IMR-90 (cell line): ENCODE results near the gene RFX1. TPM values are rescaled to one million over a fixed set of nuclear protein-coding genes. Genes with fewer than 3 reads are reported as not detected.

Experiments used
- ATAC-seq: fragments of 200-7000 bp; cut with Tn5 transposase; 2 replicates; pipeline ENCODE4 v1.9.1; 2020; ENCODE audit warnings: low read depth, mild to moderate bottlenecking, moderate library complexity
- BruUV-seq: library from RNA; stranded (reverse); fragments of 400-500 nt; replicated peaks from 2 replicates; lab custom pipeline; 2021; lab: Mats Ljungman, UMichigan
- CTCF ChIA-PET: fragments of 300-600 bp; formaldehyde crosslinking; extraction: SDS; loops from one replicate; lab custom pipeline; 2021; ENCODE audit warnings: antibody characterized with exemption; lab: Yijun Ruan, JAX
- POLR2A ChIA-PET: fragments of 300-600 bp; sonication (Branson Sonifier 250); formaldehyde crosslinking; loops from one replicate; lab custom pipeline; 2022; ENCODE audit warnings: antibody characterized with exemption; ENCODE audit not compliant: unreplicated experiment; lab: Charles Lee
- DNase-seq: peaks from one replicate; pipeline ENCODE4 v3.0.0; 2013
- H2AFZ ChIP-seq: replicated peaks from 2 replicates; pipeline ENCODE3; 2013; ENCODE audit warnings: low read length, mild to moderate bottlenecking; ENCODE audit not compliant: poor library complexity
- H2AK5ac ChIP-seq: 2 replicates; pipeline ENCODE4 v1.6.1; 2013; ENCODE audit warnings: low read depth, low read length, inconsistent platforms
- H2AK9ac ChIP-seq: replicated peaks from 2 replicates; pipeline ENCODE3; 2013; ENCODE audit warnings: mild to moderate bottlenecking, low read depth, low read length, moderate library complexity; ENCODE audit not compliant: poor library complexity
- H2BK120ac ChIP-seq: 2 replicates; pipeline ENCODE4 v1.6.1; 2013; ENCODE audit warnings: low read depth, low read length, inconsistent platforms
- H2BK15ac ChIP-seq: 3 replicates; pipeline ENCODE4 v1.6.1; 2013; ENCODE audit warnings: low read depth, low read length, inconsistent platforms
- H2BK20ac ChIP-seq: 2 replicates; pipeline ENCODE4 v1.6.1; 2013; ENCODE audit warnings: low read depth, mild to moderate bottlenecking, inconsistent platforms, low read length, moderate library complexity
- H2BK5ac ChIP-seq: 2 replicates; pipeline ENCODE4 v1.6.1; 2013; ENCODE audit warnings: mild to moderate bottlenecking, low read depth, low read length, inconsistent platforms; ENCODE audit not compliant: poor library complexity, severe bottlenecking
- H3K14ac ChIP-seq: replicated peaks from 2 replicates; pipeline ENCODE4 v1.6.1; 2013; ENCODE audit warnings: low read depth, low read length, inconsistent platforms
- H3K18ac ChIP-seq: 2 replicates; pipeline ENCODE4 v1.6.1; 2013; ENCODE audit warnings: low read depth, low read length, control low read depth
- H3K23ac ChIP-seq: 2 replicates; pipeline ENCODE4 v1.6.1; 2013; ENCODE audit warnings: low read depth, low read length, inconsistent platforms
- H3K27ac ChIP-seq: 2 replicates; pipeline ENCODE4 v1.5.1; 2013; ENCODE audit warnings: mild to moderate bottlenecking, control low read depth, low read length; ENCODE audit not compliant: insufficient read depth
- H3K27me3 ChIP-seq: 2 replicates; pipeline ENCODE4 v1.6.1; 2013; ENCODE audit warnings: low read length; ENCODE audit not compliant: control insufficient read depth, insufficient read depth
- H3K36me3 ChIP-seq: 2 replicates; pipeline ENCODE4 v1.6.1; 2013; ENCODE audit warnings: low read length, mixed read lengths; ENCODE audit not compliant: control insufficient read depth, insufficient read depth
- H3K4ac ChIP-seq: 2 replicates; pipeline ENCODE4 v1.6.1; 2013; ENCODE audit warnings: low read depth, low read length, inconsistent platforms
- H3K4me1 ChIP-seq: 2 replicates; pipeline ENCODE4 v1.6.1; 2013; ENCODE audit warnings: low read length, mixed read lengths; ENCODE audit not compliant: control insufficient read depth, insufficient read depth
- H3K4me2 ChIP-seq: 2 replicates; pipeline ENCODE4 v1.6.1; 2013; ENCODE audit warnings: low read depth, mild to moderate bottlenecking, control low read depth, low read length, moderate library complexity
- H3K4me3 ChIP-seq: 2 replicates; pipeline ENCODE4 v1.5.1; 2013; ENCODE audit warnings: low read depth, mild to moderate bottlenecking, control low read depth, low read length, moderate library complexity; ENCODE audit not compliant: insufficient read depth
- H3K56ac ChIP-seq: 2 replicates; pipeline ENCODE4 v1.6.1; 2013; ENCODE audit warnings: low read length, inconsistent platforms; ENCODE audit not compliant: insufficient read depth; ENCODE audit errors: extremely low read depth
- H3K79me1 ChIP-seq, 2 experiments: 2 replicates each; pipeline ENCODE4 v1.6.1; 2013; ENCODE audit warnings: low read length in 2 of 2, inconsistent platforms in 1 of 2, low read depth in 1 of 2
- H3K9ac ChIP-seq: 2 replicates; pipeline ENCODE4 v1.6.1; 2013; ENCODE audit warnings: low read depth, low read length, control low read depth
- H3K9me1 ChIP-seq: 2 replicates; pipeline ENCODE4 v1.6.1; 2013; ENCODE audit warnings: low read length, inconsistent platforms; ENCODE audit not compliant: insufficient read depth
- H3K9me3 ChIP-seq: 2 replicates; pipeline ENCODE4 v1.6.1; 2013; ENCODE audit warnings: low read length; ENCODE audit not compliant: control insufficient read depth, insufficient read depth
- H4K20me1 ChIP-seq: 2 replicates; pipeline ENCODE4 v1.6.1; 2013; ENCODE audit warnings: low read length, inconsistent platforms; ENCODE audit not compliant: insufficient read depth
- H4K5ac ChIP-seq: 2 replicates; pipeline ENCODE4 v1.6.1; 2013; ENCODE audit warnings: mild to moderate bottlenecking, low read depth, low read length, control low read depth
- H4K8ac ChIP-seq, 2 experiments: 2 replicates each; pipeline ENCODE4 v1.6.1; 2013; ENCODE audit warnings: low read depth in 2 of 2, low read length in 2 of 2, control low read depth in 1 of 2, inconsistent platforms in 1 of 2
- H4K91ac ChIP-seq: 2 replicates; pipeline ENCODE4 v1.6.1; 2013; ENCODE audit warnings: low read depth, low read length, inconsistent platforms; ENCODE audit not compliant: insufficient read depth
- CEBPB ChIP-seq: IDR thresholded peaks from 2 replicates; pipeline ENCODE4 v1.6.1; 2012; ENCODE audit warnings: low read depth, low read length, improper control_type of control experiment
- CHD1 ChIP-seq: IDR thresholded peaks from 2 replicates; pipeline ENCODE4 v1.6.1; 2012; ENCODE audit warnings: low read depth, low read length, improper control_type of control experiment
- FOS ChIP-seq: fragments of 150-350 bp; IDR thresholded peaks from 2 replicates; pipeline ENCODE4 v1.6.1; 2016; ENCODE audit warnings: low read depth, low read length
- MAZ ChIP-seq: IDR thresholded peaks from 2 replicates; pipeline ENCODE4 v1.6.1; 2012; ENCODE audit warnings: low read depth, mild to moderate bottlenecking, low read length, improper control_type of control experiment, moderate library complexity, borderline replicate concordance
- RAD21 ChIP-seq: IDR thresholded peaks from 2 replicates; pipeline ENCODE4 v1.6.1; 2012; ENCODE audit warnings: low read length, improper control_type of control experiment
- RCOR1 ChIP-seq: IDR thresholded peaks from 2 replicates; pipeline ENCODE4 v1.6.1; 2012; ENCODE audit warnings: mild to moderate bottlenecking, low read length, improper control_type of control experiment; ENCODE audit not compliant: insufficient replicate concordance
- RFX5 ChIP-seq: IDR thresholded peaks from 2 replicates; pipeline ENCODE4 v1.8.0; 2012; ENCODE audit warnings: low read depth, mild to moderate bottlenecking, low read length, moderate library complexity
- SMC3 ChIP-seq: fragments of 150-350 bp; IDR thresholded peaks from 2 replicates; pipeline ENCODE4 v1.6.1; 2016; ENCODE audit warnings: low read depth, mild to moderate bottlenecking, antibody characterized with exemption, low read length, moderate library complexity
- WGBS, 2 experiments: methylation state at CpG; one replicate each; pipeline versions ENCODE4 v1.1.5 to v1.1.7; 2013; ENCODE audit warnings: missing lambda C conversion rate in 2 of 2; ENCODE audit not compliant: insufficient read length in 1 of 2; ENCODE audit errors: extremely low coverage in 2 of 2; 5-methylcytosine and 5-hydroxymethylcytosine counted together
- dilution Hi-C: fragments of 300-500 bp; cut with HindIII; formaldehyde crosslinking; loops from one replicate; pipeline ENCODE4 v1.14.3; 2018; ENCODE audit warnings: low sequenced_read_pairs; ENCODE audit not compliant: unreplicated experiment
- in situ Hi-C: fragments of 300-500 bp; cut with MboI; formaldehyde crosslinking; loops from 3 replicates; pipeline ENCODE4 v1.14.3; 2019; ENCODE audit warnings: low sequenced_read_pairs, inconsistent platforms, mixed read lengths
- intact Hi-C: fragments of 100-400 bp; cut with micrococcal nuclease; formaldehyde crosslinking; loops from 2 replicates; pipeline ENCODE4 v1.10.0; 2022
- polyA plus RNA-seq, 3 experiments: library from polyadenylated mRNA; depleted of rRNA; stranded (reverse); fragments of >200 nt; gene quantifications; 2 replicates each; pipeline ENCODE4 v1.2.3, GENCODE V29; 2012; ENCODE audit warnings: low replicate concordance in 1 of 3
- total RNA-seq: library from RNA; depleted of rRNA; stranded (reverse); fragments of >200 nt; gene quantifications from 2 replicates; pipeline ENCODE4 v1.2.3, GENCODE V29; 2012
- TF ChIP-seq, protein P1 (sequence below): fragments of 150-350 bp; IDR thresholded peaks from 2 replicates; pipeline ENCODE4 v1.6.1; 2017; ENCODE audit warnings: mild to moderate bottlenecking, antibody characterized with exemption, low read length, low read depth
- TF ChIP-seq, protein P2 (sequence below): fragments of 150-350 bp; IDR thresholded peaks from 2 replicates; pipeline ENCODE4 v1.6.1; 2016; ENCODE audit warnings: low read depth, mild to moderate bottlenecking, low read length, moderate library complexity, borderline replicate concordance

The RFX1 gene
- total and polyA plus RNA-seq, 2 of the 4 experiments (the other 2 are of a cell fraction) = 0.36 to 3.1 TPM

DNA sequence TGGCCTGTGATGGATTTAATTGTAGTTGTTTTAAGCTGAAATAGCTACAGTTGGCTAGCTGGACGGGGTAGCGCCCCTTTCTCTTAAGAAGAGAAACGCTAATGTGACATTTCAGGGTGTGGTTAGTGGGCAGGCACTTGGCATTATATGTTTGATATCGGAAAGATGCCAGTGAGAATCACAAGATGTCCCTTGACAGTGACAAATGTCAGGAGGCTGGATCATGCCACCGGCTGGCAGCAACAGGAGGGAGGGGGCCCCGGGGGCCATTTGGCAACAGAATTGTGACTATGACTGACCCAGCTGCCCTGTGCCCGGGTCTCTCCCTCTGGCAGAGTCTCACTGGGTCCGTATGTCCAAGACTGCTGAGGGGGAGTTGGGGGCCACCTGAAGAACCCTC is 49.1 kb downstream of the RFX1 start:
- Histone ChIP-seq H3K4me1 (peaks cover 3% of the 10 kb centered on the region; the same call in 1 of the 2 replicates), H3K4ac (no peak overlapping the region), H4K91ac (no peak overlapping the region), H2AK5ac (no peak overlapping the region), H3K4me3 (no peak overlapping the region), H4K8ac (no peak overlapping the region), H3K79me1 (peaks cover 13 to 36% of the 10 kb centered on the region in 2 experiments), H3K14ac (no peak overlapping the region), H3K4me2 (no peak overlapping the region), H3K23ac (no peak overlapping the region), H4K5ac (no peak overlapping the region), H4K20me1 (peaks cover 12% of the 10 kb centered on the region), H2BK5ac (no peak overlapping the region), H3K9me1 (no peaks in the 10 kb centered on the region), H3K9ac (no peak overlapping the region), H2AFZ (no peak overlapping the region), H2BK20ac (no peak overlapping the region), H3K18ac (no peak overlapping the region), H2AK9ac (no peak overlapping the region), H3K27ac (no peak overlapping the region), H3K56ac (no peak overlapping the region), H3K9me3 (no peaks in the 10 kb centered on the region), H2BK15ac (no peak overlapping the region), H3K36me3 (peaks cover 51% of the 10 kb centered on the region), H2BK120ac (no peak overlapping the region), H3K27me3 (no peaks in the 10 kb centered on the region)
- no TSS peak for BruUV-seq
- intact Hi-C loops = no loop called here
- CTCF ChIA-PET = no interaction called here
- WGBS, 2 experiments = 93% methylated on average over 4 of the region's 8 CpGs; no CpG with 5 or more reads in 1 of the 2 experiments
- no peak for ATAC-seq
- in situ Hi-C loops = no loop called here
- dilution Hi-C loops = no loop called here
- TF ChIP-seq MAZ (no peak), RAD21 (no peak), RFX5 (no peak), CHD1 (no peak), CEBPB (no peak), RCOR1 (no peak), FOS (no peak), SMC3 (no peak)
- TF ChIP-seq, protein P1, sequence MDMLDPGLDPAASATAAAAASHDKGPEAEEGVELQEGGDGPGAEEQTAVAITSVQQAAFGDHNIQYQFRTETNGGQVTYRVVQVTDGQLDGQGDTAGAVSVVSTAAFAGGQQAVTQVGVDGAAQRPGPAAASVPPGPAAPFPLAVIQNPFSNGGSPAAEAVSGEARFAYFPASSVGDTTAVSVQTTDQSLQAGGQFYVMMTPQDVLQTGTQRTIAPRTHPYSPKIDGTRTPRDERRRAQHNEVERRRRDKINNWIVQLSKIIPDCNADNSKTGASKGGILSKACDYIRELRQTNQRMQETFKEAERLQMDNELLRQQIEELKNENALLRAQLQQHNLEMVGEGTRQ = no peak
- TF ChIP-seq, protein P2, sequence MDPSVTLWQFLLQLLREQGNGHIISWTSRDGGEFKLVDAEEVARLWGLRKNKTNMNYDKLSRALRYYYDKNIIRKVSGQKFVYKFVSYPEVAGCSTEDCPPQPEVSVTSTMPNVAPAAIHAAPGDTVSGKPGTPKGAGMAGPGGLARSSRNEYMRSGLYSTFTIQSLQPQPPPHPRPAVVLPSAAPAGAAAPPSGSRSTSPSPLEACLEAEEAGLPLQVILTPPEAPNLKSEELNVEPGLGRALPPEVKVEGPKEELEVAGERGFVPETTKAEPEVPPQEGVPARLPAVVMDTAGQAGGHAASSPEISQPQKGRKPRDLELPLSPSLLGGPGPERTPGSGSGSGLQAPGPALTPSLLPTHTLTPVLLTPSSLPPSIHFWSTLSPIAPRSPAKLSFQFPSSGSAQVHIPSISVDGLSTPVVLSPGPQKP = no peak
- POLR2A ChIA-PET = no interaction called here
- DNase-seq = no peak
